Stimulated activated CD8-positive, alpha-beta memory T cell treated with anti-CD3 and anti-CD28 coated beads, Interleukin-15, amount 100 ng/mL, for 24 hours (primary cell): Measurements from ENCODE around the gene NLRP12.
"Not testable (repeated sequence)": the region's sequence is repeated elsewhere in the genome, so short reads cannot be mapped to it uniquely, and the experiment has no call there.

Source experiments
- DNase-seq: peaks from one replicate; pipeline ENCODE4 v3.0.0-alpha.2; 2020; ENCODE audit warnings: low read depth

Gene NLRP12

GRCh38 chr19:53824134-53824611 lies at the start of gene NLRP12:
NLRP12 (minus strand) TSS chr19:53824314; CDS start chr19:53824174, 140 bp downstream.
- no peak for DNase-seq

DNA sequence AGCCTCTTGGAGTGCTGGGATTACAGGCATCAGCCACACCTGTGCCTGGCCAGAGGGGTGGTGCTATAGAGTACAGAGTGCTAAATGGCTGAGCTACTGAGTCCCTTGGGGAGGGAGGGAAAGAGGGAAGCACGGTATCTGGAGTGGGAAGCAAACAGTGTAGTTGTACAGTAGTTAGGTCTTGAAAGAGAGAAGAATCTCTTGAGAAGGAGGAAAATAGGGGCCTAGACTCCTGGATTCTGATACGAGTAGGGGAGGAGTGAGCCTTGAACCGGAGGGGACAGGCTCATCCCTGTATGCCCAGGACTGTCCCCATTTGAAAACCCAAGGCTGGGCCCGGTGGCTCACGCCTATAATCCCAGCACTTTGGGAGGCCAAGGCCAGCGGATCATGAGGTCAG lies 48.6 kb upstream of the NLRP12 start:
- no peak for DNase-seq

DNA sequence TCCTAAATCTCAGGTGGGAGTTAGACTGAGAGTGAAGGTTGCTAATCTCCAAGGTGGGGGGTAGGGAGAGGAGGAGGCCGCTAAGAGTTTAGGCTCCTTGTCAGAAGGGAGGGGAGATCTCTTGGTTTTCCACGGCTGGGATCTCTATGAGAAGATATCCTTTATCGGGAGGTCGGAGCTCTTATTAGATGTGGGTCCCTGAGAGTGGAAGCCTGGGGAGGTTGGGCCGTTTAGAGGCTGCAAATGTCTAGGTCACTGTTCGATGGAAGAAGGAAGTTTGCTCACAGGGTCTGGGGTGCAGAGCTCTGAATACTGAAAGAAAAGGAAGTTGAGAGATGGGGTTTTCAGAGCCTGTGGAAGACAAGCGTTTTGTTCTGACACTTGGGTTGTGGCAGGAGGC lies 47.3 kb upstream of the NLRP12 start:
- DNase-seq, result no peak

DNA sequence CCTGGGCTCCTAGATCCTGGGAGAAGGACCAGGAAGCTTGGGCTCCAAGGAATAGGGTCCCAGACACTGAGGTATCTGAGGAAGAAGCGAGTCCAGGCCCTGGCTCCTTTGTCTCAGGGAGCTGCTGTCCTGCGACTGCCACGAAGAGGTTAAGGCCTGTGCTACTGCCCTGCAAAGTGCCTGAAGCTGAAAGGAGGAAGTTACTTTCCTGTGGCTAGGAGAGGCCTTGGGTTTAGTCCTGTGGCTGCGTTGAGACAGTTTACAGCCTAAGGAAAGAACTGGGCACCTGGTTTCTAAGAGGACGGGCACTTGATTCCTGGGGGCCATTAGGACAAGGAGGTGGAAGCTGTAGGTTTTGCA lies 46.4 kb upstream of the NLRP12 start:
- DNase-seq, result no peak

DNA sequence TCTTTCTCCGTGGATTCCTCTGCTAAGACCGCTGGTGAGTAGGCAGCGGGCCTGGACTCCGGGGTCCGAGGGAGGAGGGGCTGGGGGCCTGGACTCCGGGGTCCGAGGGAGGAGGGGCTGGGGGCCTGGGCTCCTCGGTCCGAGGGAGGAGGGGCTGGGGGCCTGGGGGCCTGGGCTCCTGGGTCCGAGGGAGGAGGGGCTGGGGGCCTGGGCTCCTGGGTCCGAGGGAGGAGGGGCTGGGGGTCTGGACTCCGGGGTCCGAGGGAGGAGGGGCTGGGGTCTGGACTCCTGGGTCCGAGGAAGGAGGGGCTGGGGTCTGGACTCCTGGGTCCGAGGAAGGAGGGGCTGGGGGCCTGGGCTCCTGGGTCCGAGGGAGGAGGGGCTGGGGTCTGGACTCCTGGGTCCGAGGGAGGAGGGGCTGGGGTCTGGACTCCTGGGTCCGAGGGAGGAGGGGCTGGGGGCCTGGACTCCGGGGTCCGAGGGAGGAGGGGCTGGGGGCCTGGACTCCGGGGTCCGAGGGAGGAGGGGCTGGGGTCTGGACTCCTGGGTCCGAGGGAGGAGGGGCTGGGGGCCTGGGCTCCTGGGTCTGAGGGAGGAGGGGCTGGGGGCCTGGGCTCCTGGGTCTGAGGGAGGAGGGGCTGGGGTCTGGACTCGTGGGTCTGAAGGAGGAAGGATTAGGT lies 45.8 kb upstream of the NLRP12 start:
- not testable (repeated sequence) for DNase-seq

DNA sequence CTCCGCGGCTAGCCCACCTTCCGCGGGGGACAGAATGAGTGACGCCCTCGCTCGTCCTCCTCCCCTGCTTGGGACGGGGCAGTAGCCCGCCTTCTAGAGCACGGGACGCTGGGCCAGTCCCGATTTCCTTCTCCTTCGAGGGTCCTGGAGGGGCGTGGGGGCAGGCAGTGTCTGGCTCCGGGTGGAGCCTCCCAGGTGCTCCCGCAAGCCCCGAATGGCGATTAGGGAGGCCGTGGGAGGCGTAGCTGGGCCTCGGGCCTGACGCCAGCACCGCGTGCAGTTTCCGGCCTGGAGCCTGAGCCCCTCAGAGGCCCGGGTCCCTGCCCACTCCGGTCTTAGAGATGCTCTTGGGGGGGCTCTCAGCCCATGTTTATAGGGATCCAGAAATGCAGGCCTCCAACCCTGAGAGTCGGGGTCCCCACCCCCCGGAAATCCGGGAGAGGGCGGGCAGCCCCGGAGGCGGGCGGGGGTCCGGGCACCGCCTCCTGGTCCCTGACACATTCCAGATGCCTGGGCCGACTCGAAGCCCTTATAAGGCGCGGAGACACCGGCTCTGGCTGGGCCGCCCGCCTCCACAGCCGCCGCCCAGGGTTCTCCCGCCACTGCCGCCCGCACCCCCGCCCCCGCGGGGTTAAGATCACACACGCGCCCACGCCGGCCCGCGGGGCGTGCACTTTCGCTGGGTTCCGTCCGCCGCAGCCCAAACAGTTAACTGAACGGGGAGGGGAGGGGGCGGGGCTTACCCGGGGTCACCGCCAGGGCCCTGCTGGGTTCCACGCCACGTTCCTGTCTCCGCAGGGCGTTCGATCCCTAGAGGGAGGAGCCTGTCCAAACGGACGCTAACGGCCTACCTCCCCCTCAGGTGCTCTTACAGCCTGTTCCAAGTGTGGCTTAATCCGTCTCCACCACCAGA lies 45.0 kb upstream of the NLRP12 start:
- DNase-seq, result peak; percentile 53

- DNase-seq, result no peak
Measured at GRCh38 chr19:53868091-53868891, 44.2 kb upstream of the NLRP12 start.

DNA sequence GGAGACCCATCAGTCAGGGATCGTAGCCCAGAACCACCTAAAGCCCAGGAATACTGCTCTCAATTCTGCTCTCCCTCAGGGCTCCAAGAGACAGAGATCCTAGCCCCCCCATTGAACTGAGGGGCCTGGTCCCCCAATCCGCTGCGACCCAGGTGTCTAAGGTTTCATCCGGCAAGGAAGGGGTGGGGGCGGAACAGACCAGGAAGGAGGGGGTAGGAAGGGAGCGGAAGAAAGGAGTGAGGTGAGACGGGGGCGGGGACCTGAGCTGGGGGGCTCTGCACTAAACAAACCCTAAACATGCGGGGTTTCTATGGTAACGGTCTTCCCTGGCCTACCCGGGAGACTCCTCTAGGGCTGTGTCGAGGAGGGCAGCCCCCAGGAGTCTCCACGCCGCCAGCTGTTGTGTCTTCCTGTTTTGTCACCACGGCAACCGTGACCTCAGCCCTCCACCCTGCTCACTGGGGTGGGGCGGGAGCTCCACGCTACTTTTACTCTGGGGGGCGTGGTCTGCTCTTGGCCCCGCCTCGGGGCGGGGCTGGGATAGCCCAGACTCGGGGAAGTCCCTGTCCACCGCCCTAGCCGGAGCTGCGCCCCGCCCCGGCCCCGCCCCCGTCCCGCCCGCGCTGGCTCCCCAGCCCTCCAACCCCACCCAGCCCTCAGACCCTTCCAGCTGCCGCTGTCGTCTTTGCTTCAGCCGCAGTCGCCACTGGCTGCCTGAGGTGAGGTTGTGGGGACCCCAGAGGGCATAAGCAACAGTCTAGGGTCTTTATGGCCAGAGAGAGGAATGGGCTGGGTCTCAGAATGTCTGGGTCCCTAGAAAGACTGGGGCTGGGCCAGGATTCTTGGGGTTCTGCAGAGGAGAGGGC lies 43.3 kb upstream of the NLRP12 start, which contains the start of gene MYADM:
MYADM (plus strand) TSS at position 659 of the 866 bp plus-strand sequence. CDS start 5,647 bp downstream, outside the sequence.
- DNase-seq, result peak; percentile 95

DNA sequence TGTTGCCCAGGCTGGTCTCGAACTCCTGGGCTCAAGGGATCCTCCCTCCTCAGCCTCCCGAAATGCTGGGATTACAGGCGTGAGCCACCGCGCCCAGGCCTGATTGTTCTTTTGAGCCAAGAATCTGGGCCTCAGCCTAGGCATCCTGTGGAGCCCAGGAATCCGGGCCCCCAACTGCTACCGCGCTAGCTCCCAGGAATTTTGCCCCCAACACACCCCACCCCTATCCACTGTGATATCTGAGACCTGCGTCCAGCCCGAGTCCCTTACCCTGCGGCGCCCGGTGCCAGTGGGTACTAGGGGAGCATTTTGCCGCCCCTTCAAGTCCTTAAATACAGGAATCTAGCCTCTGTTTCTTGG lies 42.7 kb upstream of the NLRP12 start:
- DNase-seq, result no peak

GRCh38 chr19:53865918-53866864 lies 42.1 kb upstream of the NLRP12 start:
- DNase-seq, result no peak

GRCh38 chr19:53865523-53865917 lies 41.4 kb upstream of the NLRP12 start:
- DNase-seq, result no peak

GRCh38 chr19:53864308-53864836 lies 40.3 kb upstream of the NLRP12 start:
- DNase-seq, result no peak

DNA sequence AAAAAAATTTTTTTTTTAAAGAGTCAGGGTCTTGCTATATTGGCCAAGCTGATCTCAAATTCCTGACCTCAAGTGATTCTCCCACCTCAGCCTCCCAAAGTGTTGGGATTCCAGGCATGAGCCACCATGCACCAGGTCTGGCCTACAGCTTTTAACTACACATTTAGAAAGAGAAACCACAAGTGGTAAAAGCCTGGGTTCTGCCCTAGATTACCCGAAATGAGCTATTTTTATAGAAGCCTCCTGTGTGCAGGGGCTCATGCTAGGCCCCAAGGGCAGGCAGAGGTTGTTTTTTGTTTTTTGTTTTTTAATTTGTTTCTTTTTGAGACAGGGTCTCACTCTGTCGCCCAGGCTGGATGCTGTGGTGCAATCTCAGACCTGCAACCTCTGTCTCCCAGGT lies 29.6 kb upstream of the NLRP12 start:
- DNase-seq, result no peak

DNA sequence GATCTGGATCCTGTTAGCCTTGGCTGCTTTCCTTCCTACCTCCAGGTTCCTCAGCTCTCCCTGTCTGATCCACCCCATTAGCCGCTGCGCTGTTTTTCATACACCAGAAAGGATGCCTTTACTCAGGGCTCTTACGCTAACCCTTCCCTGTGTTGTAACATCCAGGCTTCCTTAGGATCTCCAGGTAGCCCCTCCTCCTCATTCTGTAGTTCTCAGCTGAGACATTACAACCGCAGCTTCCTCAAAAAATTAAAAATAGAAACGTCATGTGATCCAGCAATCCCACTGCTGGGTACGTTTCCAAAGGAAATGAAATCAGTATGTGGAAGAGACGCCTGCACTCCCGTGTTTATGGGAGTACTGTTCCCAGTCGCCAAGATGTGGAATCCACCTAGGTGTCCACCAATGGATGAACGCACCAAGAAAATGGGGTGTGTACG lies 25.1 kb upstream of the NLRP12 start:
- DNase-seq, result no peak

GRCh38 chr19:53847555-53847954 lies 23.4 kb upstream of the NLRP12 start:
- DNase-seq, result no peak

GRCh38 chr19:53844849-53845246 lies 20.7 kb upstream of the NLRP12 start:
- DNase-seq, result no peak

GRCh38 chr19:53840914-53841313 lies 16.8 kb upstream of the NLRP12 start:
- DNase-seq, result not testable (repeated sequence)

DNA sequence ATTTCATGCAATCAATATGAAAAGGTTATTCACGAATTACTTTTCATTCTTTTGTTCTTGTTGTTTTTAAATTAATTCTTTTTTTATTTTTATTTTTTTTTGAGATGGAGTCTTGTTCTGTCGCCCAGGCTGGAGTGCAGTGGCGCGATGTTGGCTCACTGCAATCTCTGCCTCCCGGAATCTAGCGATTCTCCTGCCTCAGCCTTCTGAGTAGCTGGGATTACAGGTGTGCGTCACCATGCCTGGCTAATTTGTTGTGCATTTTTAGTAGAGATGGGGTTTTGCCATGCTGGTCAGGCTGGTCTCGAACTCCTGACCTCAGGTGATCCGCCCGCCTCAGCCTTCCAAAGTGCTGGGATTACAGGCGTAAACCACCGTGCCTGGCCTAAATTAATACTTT lies 16.1 kb upstream of the NLRP12 start:
- DNase-seq, result not testable (repeated sequence)

- DNase-seq, result not testable (repeated sequence)
Measured at GRCh38 chr19:53838446-53838845, 14.3 kb upstream of the NLRP12 start.

GRCh38 chr19:53832861-53833260 lies 8.7 kb upstream of the NLRP12 start:
- DNase-seq, result not testable (repeated sequence)
